HCT116 (cell line): ENCODE results near the gene METRN. TPM values are rescaled to one million over a fixed set of nuclear protein-coding genes. Genes with fewer than 3 reads are reported as not detected.

Experiments
- ATAC-seq: fragments of 200-7000 bp; cut with Tn5 transposase; 2 replicates; pipeline ENCODE4 v1.9.1; 2020; ENCODE audit warnings: mild to moderate bottlenecking, moderate library complexity
- BruUV-seq: library from RNA; stranded (reverse); fragments of 400-500 nt; replicated peaks from 2 replicates; lab custom pipeline; 2021; lab: Mats Ljungman, UMichigan
- CTCF ChIA-PET: fragments of 300-600 bp; sonication (Branson Sonifier 250); formaldehyde crosslinking; loops from one replicate; lab custom pipeline; 2021; ENCODE audit warnings: antibody characterized with exemption; lab: Charles Lee
- POLR2A ChIA-PET: fragments of 300-600, 350-600 bp; sonication (Branson Sonifier 250); formaldehyde crosslinking; loops from one replicate; lab custom pipeline; 2021; ENCODE audit warnings: antibody characterized with exemption; lab: Charles Lee
- RAD21 ChIA-PET, 2 experiments: fragments of 300-600 bp; sonication (Branson Sonifier 250); formaldehyde crosslinking; loops; one replicate each; lab custom pipeline; 2023; ENCODE audit warnings: low total read pairs in 2 of 2; ENCODE audit not compliant: uncharacterized antibody in 2 of 2, unreplicated experiment in 2 of 2, low non-redundant PET in 1 of 2; lab: Charles Lee
- DNase-seq: peaks from one replicate; pipeline ENCODE4 v3.0.0-alpha.2; 2010; ENCODE audit warnings: low read depth, low spot score
- H2AFZ ChIP-seq: fragments of 200-600 bp; shearing (Covaris generic), sonication (generic); 2 replicates; pipeline ENCODE4 v1.6.1; 2017; ENCODE audit warnings: low read depth, mixed run types, mixed read lengths, antibody characterized with exemption, low read length; ENCODE audit not compliant: poor library complexity, severe bottlenecking
- H3K27ac ChIP-seq: 2 replicates; pipeline ENCODE4 v1.5.1; 2012; ENCODE audit warnings: low read depth, low read length
- H3K27me3 ChIP-seq: fragments of 200-600 bp; sonication (generic); 2 replicates; pipeline ENCODE4 v1.6.1; 2016; ENCODE audit warnings: mixed run types, low read length, mixed read lengths; ENCODE audit not compliant: insufficient read depth
- H3K36me3 ChIP-seq, 2 experiments: fragments of 200-500 bp in 1 of 2; fragments of 200-600 bp in 1 of 2; sonication (Bioruptor generic) in 1 of 2; sonication (generic) in 1 of 2; 2 replicates each; pipeline versions ENCODE4 v1.5.1 to v1.6.1; 2014 to 2016; ENCODE audit warnings: low read length in 2 of 2, inconsistent platforms in 1 of 2, mixed read lengths in 1 of 2, mixed run types in 1 of 2; ENCODE audit not compliant: insufficient read depth in 2 of 2, control insufficient read depth in 1 of 2
- H3K4me1 ChIP-seq, 2 experiments: fragments of 200-600 bp in 1 of 2; sonication (generic) in 1 of 2; 2 replicates each; pipeline versions ENCODE4 v1.5.1 to v1.6.1; 2012 to 2017; ENCODE audit warnings: low read length in 2 of 2, inconsistent platforms in 1 of 2, mild to moderate bottlenecking in 1 of 2, mixed read lengths in 1 of 2, mixed run types in 1 of 2, moderate library complexity in 1 of 2; ENCODE audit not compliant: insufficient read depth in 2 of 2, control insufficient read depth in 1 of 2
- H3K4me2 ChIP-seq: fragments of 200-600 bp; sonication (generic); 2 replicates; pipeline ENCODE4 v1.6.1; 2017; ENCODE audit warnings: mixed run types, low read length, mixed read lengths
- H3K4me3 ChIP-seq, 2 experiments: fragments of 200-600 bp in 1 of 2; sonication (generic) in 1 of 2; replicated peaks in 1 of 2; 2 replicates each; pipeline ENCODE4 v1.5.1; 2011 to 2016; ENCODE audit warnings: low read length in 2 of 2, control low read depth in 1 of 2, low read depth in 1 of 2, mild to moderate bottlenecking in 1 of 2, mixed read lengths in 1 of 2, mixed run types in 1 of 2
- H3K79me2 ChIP-seq: fragments of 200-600 bp; sonication (generic); 2 replicates; pipeline ENCODE4 v1.6.1; 2017; ENCODE audit warnings: mild to moderate bottlenecking, mixed run types, low read length, moderate library complexity, mixed read lengths; ENCODE audit not compliant: insufficient read depth
- H3K9ac ChIP-seq: fragments of 200-600 bp; sonication (generic); 2 replicates; pipeline ENCODE4 v1.6.1; 2016; ENCODE audit warnings: low read length, mixed read lengths
- H3K9me2 ChIP-seq: fragments of 200-600 bp; sonication (generic), shearing (Covaris generic); 2 replicates; pipeline ENCODE4 v1.6.1; 2017; ENCODE audit warnings: mixed run types, mild to moderate bottlenecking, moderate library complexity; ENCODE audit not compliant: insufficient read depth
- H3K9me3 ChIP-seq, 2 experiments: fragments of 200-500 bp in 1 of 2; fragments of 200-600 bp in 1 of 2; sonication (Bioruptor generic) in 1 of 2; sonication (generic) in 1 of 2; 2 replicates each; pipeline ENCODE4 v1.6.1; 2014 to 2017; ENCODE audit warnings: low read length in 2 of 2, mixed read lengths in 2 of 2, inconsistent platforms in 1 of 2, low read depth in 1 of 2, mild to moderate bottlenecking in 1 of 2, mixed run types in 1 of 2, moderate library complexity in 1 of 2; ENCODE audit not compliant: control insufficient read depth in 1 of 2, insufficient read depth in 1 of 2
- H4K20me1 ChIP-seq: fragments of 200-600 bp; sonication (generic), shearing (Covaris generic); 2 replicates; pipeline ENCODE4 v1.6.1; 2017; ENCODE audit warnings: mixed run types, mild to moderate bottlenecking, moderate library complexity; ENCODE audit not compliant: insufficient read depth
- ELF1 ChIP-seq: IDR thresholded peaks from 2 replicates; pipeline ENCODE4 v1.6.1; 2012; ENCODE audit warnings: low read depth, borderline replicate concordance
- EZH2phosphoT487 ChIP-seq: fragments of 200-600 bp; IDR thresholded peaks from 2 replicates; pipeline ENCODE4 v1.6.1; 2018; ENCODE audit warnings: antibody characterized with exemption, borderline replicate concordance
- POLR2AphosphoS5 ChIP-seq: IDR thresholded peaks from 2 replicates; pipeline ENCODE4 v1.6.1; 2011; ENCODE audit warnings: mild to moderate bottlenecking, low read depth, low read length, moderate library complexity
- RAD21 ChIP-seq: IDR thresholded peaks from 2 replicates; pipeline ENCODE4 v1.6.1; 2012; ENCODE audit warnings: low read depth, mild to moderate bottlenecking
- SRF ChIP-seq: IDR thresholded peaks from 2 replicates; pipeline ENCODE4 v1.6.1; 2012; ENCODE audit warnings: low read depth
- TCF7L2 ChIP-seq: IDR thresholded peaks from 2 replicates; pipeline ENCODE4 v1.7.0; 2011; ENCODE audit warnings: borderline replicate concordance, inconsistent platforms; ENCODE audit not compliant: insufficient read depth, insufficient read length; ENCODE audit errors: extremely low read depth
- ZBTB33 ChIP-seq: IDR thresholded peaks from 2 replicates; pipeline ENCODE4 v1.6.1; 2011; ENCODE audit warnings: mild to moderate bottlenecking, low read length, moderate library complexity; ENCODE audit not compliant: insufficient replicate concordance; ENCODE audit errors: extremely low read depth
- intact Hi-C: fragments of 100-400 bp; cut with micrococcal nuclease; formaldehyde crosslinking; loops from 2 replicates; pipeline ENCODE4 v1.10.0; 2022
- total RNA-seq: library from RNA; stranded (reverse); gene quantifications from one replicate; pipeline ENCODE4 v1.2.1, GENCODE V29; 2021; ENCODE audit not compliant: unreplicated experiment
- TF ChIP-seq, protein P1 (sequence below): IDR thresholded peaks from 2 replicates; pipeline ENCODE4 v1.6.1; 2012

METRN gene
- total RNA-seq, 1 experiment from 2014 or later: 193 TPM

DNA sequence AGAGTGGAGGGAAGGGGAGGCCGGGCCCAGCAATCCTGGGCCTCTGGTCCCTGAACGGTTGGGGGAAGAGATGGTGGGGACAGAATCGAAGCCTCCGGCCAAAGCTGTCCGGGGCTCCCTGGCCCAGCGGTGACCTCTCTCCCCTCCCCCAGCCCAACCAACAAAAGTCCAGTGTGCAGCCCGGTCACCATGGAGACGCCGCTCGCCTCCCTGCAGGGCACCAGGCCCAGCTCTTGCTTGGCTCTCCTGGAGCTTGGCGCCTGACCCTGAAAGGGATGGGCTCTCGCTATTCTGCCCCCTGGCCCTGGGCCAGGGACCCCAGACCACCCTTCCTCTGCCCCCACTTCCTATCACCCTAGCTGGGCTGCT is 1.3 kb downstream of the METRN start:
- TSS peak; percentile 45 for BruUV-seq
- H3K36me3 ChIP-seq: no peaks in the 10 kb centered on the region
- CTCF ChIA-PET: interaction anchor here (0.6 to 2.4 kb wide), 6 partner anchors 10 to 627 kb away, joined by 3 to 20 read pairs (median 4); partner anchors contain the start of genes CCDC78, CHTF18 and RPUSD1
- no peak overlapping the region for H2AFZ ChIP-seq
- intact Hi-C loops: no loop called here
- H3K9me3 ChIP-seq: no peaks in the 10 kb centered on the region
- peaks cover 19% of the 10 kb centered on the region for H3K79me2 ChIP-seq
- H3K4me3 ChIP-seq: peak overlapping the region; percentile 59 to 74
- ATAC-seq: no peak
- no peaks in the 10 kb centered on the region for H3K27me3 ChIP-seq
- POLR2A ChIA-PET: interaction anchor here (1.6 to 2.3 kb wide), 2 partner anchors 9 to 12 kb away, joined by 9 to 20 read pairs; partner anchors contain the start of genes CCDC78 and HAGHL
- TF ChIP-seq, protein P1, sequence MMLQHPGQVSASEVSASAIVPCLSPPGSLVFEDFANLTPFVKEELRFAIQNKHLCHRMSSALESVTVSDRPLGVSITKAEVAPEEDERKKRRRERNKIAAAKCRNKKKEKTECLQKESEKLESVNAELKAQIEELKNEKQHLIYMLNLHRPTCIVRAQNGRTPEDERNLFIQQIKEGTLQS: no peak
- no peak for TF ChIP-seq POLR2AphosphoS5
- TF ChIP-seq SRF: no peak
- TF ChIP-seq EZH2phosphoT487: no peak
- no peak for TF ChIP-seq TCF7L2
- no peak for TF ChIP-seq ELF1
- TF ChIP-seq ZBTB33: no peak
- no peak for TF ChIP-seq RAD21
- TF ChIP-seq, all 23 proteins: peak for 0
- H3K4me2 ChIP-seq: peak overlapping the region; percentile 93
- H3K27ac ChIP-seq: peak overlapping the region; percentile 92
- H3K4me1 ChIP-seq: peaks cover 42 to 75% of the 10 kb centered on the region in 2 experiments
- RAD21 ChIA-PET: interaction anchor here in 1 of 2 experiments (1.1 kb wide), 1 partner anchor 12 kb away, joined by 3 read pairs; no protein-coding TSS in a partner anchor
- no peaks in the 10 kb centered on the region for H3K9me2 ChIP-seq
- DNase-seq: no peak
- peak overlapping the region; percentile 85 for H3K9ac ChIP-seq
- peaks cover 3% of the 10 kb centered on the region; the same call in 1 of the 2 replicates for H4K20me1 ChIP-seq
